ENCODE results near the gene GTF2IRD1. TPM values are rescaled to one million over a fixed set of nuclear protein-coding genes. Genes with fewer than 3 reads are reported as not detected.
A peak's percentile ranks its signal among the peaks of the same experiment; 100 is the strongest.

Gene GTF2IRD1
- total RNA-seq, 2 donors from 2014 or later: 0.89 to 2.2 TPM

- no peaks in the 10 kb centered on the region for H3K36me3 Mint-ChIP-seq (ENCODE audit: low read depth)
- peak overlapping the region; percentile 67 for H3K4me3 Mint-ChIP-seq
- no peaks in the 10 kb centered on the region for H3K4me1 Mint-ChIP-seq
- peak overlapping the region; percentile 50 for H3K27ac Mint-ChIP-seq
- no peaks in the 10 kb centered on the region for H3K27me3 Mint-ChIP-seq
- peak; percentile 93 for ATAC-seq (replicated peaks)
- no peaks in the 10 kb centered on the region for H3K9me3 Mint-ChIP-seq
Measured at GRCh38 chr7:74606101-74606908, 152.6 kb downstream of the GTF2IRD1 start.

GRCh38 chr7:74606909-74607510 is 153.3 kb downstream of the GTF2IRD1 start:
- no peaks in the 10 kb centered on the region for H3K4me1 Mint-ChIP-seq
- no peaks in the 10 kb centered on the region for H3K9me3 Mint-ChIP-seq
- H3K4me3 Mint-ChIP-seq: peak overlapping the region; percentile 67
- no peaks in the 10 kb centered on the region for H3K27me3 Mint-ChIP-seq
- peak; percentile 10 for ATAC-seq (replicated peaks)
- no peaks in the 10 kb centered on the region for H3K36me3 Mint-ChIP-seq (ENCODE audit: low read depth)
- peak overlapping the region; percentile 20 for H3K27ac Mint-ChIP-seq

DNA sequence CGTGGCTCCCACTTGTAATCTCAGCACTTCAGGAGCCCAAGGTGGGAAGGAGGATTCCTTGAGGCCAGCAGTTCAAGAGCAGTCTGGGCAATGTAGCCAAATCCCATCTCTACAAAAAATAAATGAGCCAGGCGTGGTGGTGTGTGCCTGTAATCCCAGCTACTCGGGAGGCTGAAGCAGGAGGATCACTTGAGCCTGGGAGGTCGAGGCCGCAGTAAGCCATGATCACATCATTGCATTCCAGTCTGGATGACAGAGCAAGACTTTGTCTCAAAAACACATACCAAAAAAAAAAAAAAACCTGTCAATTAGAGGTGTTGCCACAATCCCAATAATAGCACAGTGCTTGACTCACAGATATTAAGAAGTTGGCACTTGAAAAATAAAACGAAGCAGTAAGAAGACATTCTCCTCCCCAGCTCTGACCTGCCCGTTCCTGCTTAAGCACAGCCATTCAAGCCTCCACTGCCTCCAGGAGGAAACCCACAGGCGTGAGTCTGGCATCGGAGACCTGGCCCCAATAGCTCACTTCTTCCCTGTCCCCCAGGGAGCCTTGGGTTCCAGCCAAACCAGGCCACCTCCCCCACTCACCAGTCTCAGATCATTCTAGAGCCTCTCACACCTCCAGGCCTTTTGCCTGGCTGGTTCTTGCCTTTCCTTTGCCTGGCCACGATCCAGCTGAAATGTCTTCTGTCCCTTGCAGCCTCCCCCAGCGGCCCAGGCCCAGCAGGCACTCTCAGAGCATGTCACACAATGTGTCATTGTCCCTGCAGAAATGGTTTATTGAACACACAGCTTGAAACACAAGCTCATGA is 158.5 kb downstream of the GTF2IRD1 start:
- no peak for ATAC-seq (replicated peaks)
- H3K36me3 Mint-ChIP-seq (ENCODE audit: low read depth): no peaks in the 10 kb centered on the region
- no peak overlapping the region for H3K4me3 Mint-ChIP-seq
- peak overlapping the region; percentile 63 for H3K27ac Mint-ChIP-seq
- no peaks in the 10 kb centered on the region for H3K9me3 Mint-ChIP-seq
- H3K4me1 Mint-ChIP-seq: no peaks in the 10 kb centered on the region
- no peaks in the 10 kb centered on the region for H3K27me3 Mint-ChIP-seq

DNA sequence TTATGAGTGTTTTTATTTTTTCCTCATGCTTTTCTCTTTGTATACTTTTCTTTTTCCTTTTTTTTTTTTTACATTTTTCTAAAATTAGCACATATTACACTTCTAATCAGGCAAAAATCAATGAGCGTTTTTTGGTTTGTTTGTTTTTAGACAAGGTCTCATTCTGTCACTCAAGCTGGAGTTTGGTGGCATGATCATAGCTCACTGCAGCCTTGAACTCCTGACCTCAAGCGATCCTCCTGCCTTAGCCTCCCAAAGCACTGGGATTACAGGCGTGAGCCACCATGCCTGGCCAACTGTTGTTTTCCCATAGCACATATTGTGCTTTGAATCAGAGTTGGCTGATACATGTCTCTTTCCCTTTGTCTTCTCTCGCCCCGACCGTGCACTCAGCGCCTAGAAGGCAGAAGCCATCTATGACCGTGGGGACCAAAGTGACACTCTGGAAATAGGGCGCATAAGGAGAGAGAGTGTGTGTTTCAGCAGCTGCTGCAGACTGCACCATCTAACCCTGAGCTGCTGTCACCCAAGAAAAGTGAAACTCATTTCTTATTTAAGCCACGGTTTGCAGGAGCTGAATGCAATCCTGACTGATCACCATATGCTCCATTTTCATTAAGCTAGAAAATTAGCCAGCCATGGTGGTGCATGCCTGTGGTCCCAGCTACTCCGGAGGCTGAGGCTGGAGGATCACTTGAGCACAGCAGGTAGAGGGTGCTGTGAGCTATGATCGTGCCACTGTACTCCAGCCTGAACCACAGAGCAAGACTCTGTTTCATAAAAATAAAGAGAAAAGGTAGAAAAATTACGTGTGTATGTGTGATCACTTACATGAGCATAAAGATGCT is 162.5 kb downstream of the GTF2IRD1 start:
- Mint-ChIP-seq H3K9me3 (no peaks in the 10 kb centered on the region), H3K36me3 (ENCODE audit: low read depth) (no peaks in the 10 kb centered on the region), H3K4me1 (peaks cover 4% of the 10 kb centered on the region), H3K27ac (no peak overlapping the region), H3K4me3 (no peak overlapping the region), H3K27me3 (no peaks in the 10 kb centered on the region)
- no peak for ATAC-seq (replicated peaks)

DNA sequence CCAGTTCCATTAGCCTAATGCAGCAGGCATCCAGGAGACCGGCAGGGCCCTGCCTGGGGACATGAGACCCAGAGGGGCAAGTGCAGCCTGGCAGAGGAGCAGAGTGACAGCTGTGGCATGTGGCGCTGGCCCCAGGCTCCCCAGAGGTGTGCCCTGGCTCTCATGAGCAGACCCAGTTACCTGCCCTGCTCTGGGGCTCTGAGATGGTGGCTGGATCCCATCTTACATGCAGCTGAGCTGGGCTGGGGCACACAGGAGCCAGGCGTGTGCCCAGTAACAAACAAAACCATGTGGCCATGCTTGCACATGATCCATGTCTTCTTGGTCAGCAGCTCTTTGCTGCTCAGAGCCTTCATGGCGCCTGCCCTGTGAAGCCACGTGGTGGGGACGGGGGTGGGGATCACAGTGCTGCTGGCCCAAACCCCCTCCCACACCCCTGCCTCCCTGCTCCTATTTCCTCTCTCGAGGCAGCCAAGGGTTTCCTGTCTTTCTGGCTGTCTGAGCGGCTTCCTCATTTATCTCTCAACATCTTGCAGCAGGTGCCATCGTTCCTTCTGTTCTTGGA is 163.6 kb downstream of the GTF2IRD1 start:
- H3K36me3 Mint-ChIP-seq (ENCODE audit: low read depth): no peaks in the 10 kb centered on the region
- H3K4me1 Mint-ChIP-seq: peaks cover 4% of the 10 kb centered on the region
- peak; percentile 23 for ATAC-seq (replicated peaks)
- peak overlapping the region; percentile 35 for H3K4me3 Mint-ChIP-seq
- no peaks in the 10 kb centered on the region for H3K9me3 Mint-ChIP-seq
- no peaks in the 10 kb centered on the region for H3K27me3 Mint-ChIP-seq
- H3K27ac Mint-ChIP-seq: peak overlapping the region; percentile 36

DNA sequence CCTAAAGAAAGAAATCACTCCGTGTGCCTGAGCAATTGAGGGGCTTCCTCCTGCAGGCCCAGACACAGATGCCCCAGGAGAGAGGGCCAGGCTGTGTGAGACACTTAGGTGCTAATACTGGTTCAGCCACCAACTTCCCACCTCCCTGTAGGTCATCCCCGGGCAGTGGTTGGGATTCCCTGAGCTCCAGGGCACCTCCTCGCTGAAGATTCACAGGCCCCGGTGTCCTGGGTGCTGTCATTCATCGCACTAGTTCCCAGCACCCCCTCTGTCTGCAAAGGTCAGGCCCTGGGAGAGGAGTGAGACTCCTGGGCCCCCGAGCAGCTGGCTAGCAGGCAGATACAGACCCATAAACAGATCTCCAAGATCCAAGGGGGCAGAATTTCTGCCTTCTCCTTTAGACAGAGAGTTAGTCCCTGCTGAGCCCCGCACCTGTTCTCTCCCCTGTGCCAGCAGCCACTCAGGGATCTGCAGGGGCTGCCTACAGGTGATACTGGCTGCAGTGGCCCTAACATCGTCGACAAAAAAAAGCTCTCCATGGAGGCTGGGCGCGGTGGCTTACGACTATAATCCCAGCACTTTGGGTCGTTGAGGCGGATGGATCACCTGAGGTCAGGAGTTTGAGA is 165.6 kb downstream of the GTF2IRD1 start:
- no peak overlapping the region for H3K4me3 Mint-ChIP-seq
- no peaks in the 10 kb centered on the region for H3K27me3 Mint-ChIP-seq
- ATAC-seq (replicated peaks): no peak
- peaks cover 4% of the 10 kb centered on the region for H3K4me1 Mint-ChIP-seq
- no peaks in the 10 kb centered on the region for H3K36me3 Mint-ChIP-seq (ENCODE audit: low read depth)
- no peak overlapping the region for H3K27ac Mint-ChIP-seq
- H3K9me3 Mint-ChIP-seq: no peaks in the 10 kb centered on the region

DNA sequence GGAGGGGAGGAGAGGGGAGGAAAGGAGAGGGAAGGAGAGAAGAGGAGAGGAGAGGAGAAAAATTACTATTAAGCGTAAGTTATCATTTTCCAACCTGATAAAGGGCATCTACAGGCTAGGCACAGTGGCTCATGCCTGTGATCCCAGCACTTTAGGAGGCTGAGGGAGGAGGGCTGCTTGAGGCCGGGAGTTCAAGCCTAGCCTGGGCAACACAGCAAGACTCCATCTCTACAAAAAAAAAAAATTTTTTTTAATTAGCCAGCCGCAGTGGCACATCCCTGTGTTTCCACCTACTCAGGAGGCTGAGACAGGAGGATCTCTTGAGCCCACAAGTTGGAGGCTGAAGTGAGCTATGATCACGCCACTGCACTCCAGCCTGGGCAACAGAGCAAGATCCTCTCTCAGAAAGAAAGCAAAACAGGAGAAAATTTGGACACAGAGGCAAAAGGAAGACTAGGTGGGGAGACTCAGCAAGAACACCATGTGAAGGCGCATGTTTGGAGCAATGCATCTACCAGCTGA is 168.6 kb downstream of the GTF2IRD1 start:
- H3K4me3 Mint-ChIP-seq: no peak overlapping the region
- no peaks in the 10 kb centered on the region for H3K9me3 Mint-ChIP-seq
- H3K27ac Mint-ChIP-seq: no peak overlapping the region
- no peak for ATAC-seq (replicated peaks)
- peaks cover 4% of the 10 kb centered on the region for H3K4me1 Mint-ChIP-seq
- H3K27me3 Mint-ChIP-seq: no peaks in the 10 kb centered on the region
- no peaks in the 10 kb centered on the region for H3K36me3 Mint-ChIP-seq (ENCODE audit: low read depth)

- ATAC-seq (replicated peaks): no peak
- H3K36me3 Mint-ChIP-seq (ENCODE audit: low read depth): no peaks in the 10 kb centered on the region
- H3K4me3 Mint-ChIP-seq: no peak overlapping the region
- no peaks in the 10 kb centered on the region for H3K27me3 Mint-ChIP-seq
- no peak overlapping the region for H3K27ac Mint-ChIP-seq
- no peaks in the 10 kb centered on the region for H3K4me1 Mint-ChIP-seq
- no peaks in the 10 kb centered on the region for H3K9me3 Mint-ChIP-seq
Measured at GRCh38 chr7:74623135-74623534, 169.4 kb downstream of the GTF2IRD1 start.

DNA sequence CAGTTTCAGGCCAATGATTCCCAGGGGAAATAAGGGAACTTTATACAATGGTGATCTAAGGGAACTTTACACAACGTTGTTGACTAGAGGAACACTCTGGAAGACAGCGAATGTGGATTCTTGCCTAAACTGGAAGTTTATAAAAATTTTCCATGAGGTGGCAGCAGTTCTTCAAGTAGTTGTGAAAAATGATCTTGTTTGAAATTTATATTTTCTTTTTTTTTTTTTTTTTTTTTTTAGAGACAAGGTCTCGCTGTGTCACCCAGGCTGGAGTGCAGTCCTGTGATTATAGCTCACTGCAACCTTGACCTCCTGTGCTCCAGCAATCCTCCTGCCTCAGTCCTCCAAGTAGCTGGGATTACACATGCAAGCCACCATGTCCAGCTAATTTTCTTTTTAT is 171.7 kb downstream of the GTF2IRD1 start:
- Mint-ChIP-seq H3K27ac (no peak overlapping the region), H3K27me3 (no peaks in the 10 kb centered on the region), H3K9me3 (no peaks in the 10 kb centered on the region), H3K36me3 (ENCODE audit: low read depth) (no peaks in the 10 kb centered on the region), H3K4me1 (no peaks in the 10 kb centered on the region), H3K4me3 (no peak overlapping the region)
- no peak for ATAC-seq (replicated peaks)

DNA sequence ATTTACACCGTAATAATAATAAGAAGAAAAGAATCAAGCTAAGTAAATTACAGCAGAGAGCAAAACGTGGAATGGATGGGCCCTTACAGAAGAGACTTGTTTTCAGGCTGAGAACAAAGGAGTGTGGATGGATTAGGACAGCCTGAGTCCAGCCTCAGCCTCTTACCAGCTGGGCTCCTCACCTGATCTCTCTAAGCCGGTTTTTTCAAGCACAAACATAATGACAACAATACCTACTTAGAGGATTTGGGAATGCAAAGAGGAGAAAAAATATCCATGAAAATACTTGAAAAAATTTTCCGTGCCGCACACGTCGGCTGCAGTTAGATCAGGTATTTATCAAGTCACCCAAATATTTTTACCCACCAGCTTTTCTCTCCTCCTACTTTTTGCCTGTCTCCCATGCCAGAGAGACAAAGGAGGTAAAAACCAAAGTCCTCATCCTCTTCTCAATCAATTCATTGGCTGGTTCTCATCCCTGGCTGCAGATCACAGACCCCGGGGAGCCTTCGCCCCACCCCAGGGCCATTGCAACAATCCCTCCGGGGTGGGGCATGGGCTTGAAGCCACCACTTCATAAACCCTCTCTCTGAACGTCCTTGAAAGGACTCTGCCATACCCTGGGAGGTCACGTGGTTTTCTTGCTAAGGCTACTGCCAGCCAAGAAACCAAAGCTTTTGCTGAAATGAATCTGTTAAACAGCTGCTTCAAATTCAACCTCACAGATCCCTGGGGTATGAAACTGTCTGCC is 174.1 kb downstream of the GTF2IRD1 start:
- Mint-ChIP-seq H3K27me3 (no peaks in the 10 kb centered on the region), H3K27ac (no peak overlapping the region), H3K4me3 (no peak overlapping the region), H3K9me3 (no peaks in the 10 kb centered on the region), H3K36me3 (ENCODE audit: low read depth) (no peaks in the 10 kb centered on the region), H3K4me1 (no peaks in the 10 kb centered on the region)
- ATAC-seq (replicated peaks): no peak

- Mint-ChIP-seq H3K27me3 (no peaks in the 10 kb centered on the region), H3K27ac (no peak overlapping the region)
Measured at GRCh38 chr7:74632505-74632904, 178.8 kb downstream of the GTF2IRD1 start.

GRCh38 chr7:74633451-74633921 is 179.8 kb downstream of the GTF2IRD1 start:
- Mint-ChIP-seq H3K4me3 (no peak overlapping the region), H3K27me3 (no peaks in the 10 kb centered on the region), H3K27ac (no peak overlapping the region), H3K36me3 (ENCODE audit: low read depth) (no peaks in the 10 kb centered on the region), H3K4me1 (no peaks in the 10 kb centered on the region), H3K9me3 (no peaks in the 10 kb centered on the region)
- no peak for ATAC-seq (replicated peaks)

More at GRCh38 chr7:74632505-74632904, 178.8 kb downstream of the GTF2IRD1 start:
- H3K4me3 Mint-ChIP-seq: no peak overlapping the region
- no peaks in the 10 kb centered on the region for H3K9me3 Mint-ChIP-seq
- no peaks in the 10 kb centered on the region for H3K36me3 Mint-ChIP-seq (ENCODE audit: low read depth)
- no peak for ATAC-seq (replicated peaks)
- H3K4me1 Mint-ChIP-seq: no peaks in the 10 kb centered on the region

GRCh38 chr7:74637745-74638144 is 184.0 kb downstream of the GTF2IRD1 start:
- H3K36me3 Mint-ChIP-seq (ENCODE audit: low read depth): no peaks in the 10 kb centered on the region
- H3K27me3 Mint-ChIP-seq: no peaks in the 10 kb centered on the region
- H3K4me3 Mint-ChIP-seq: no peak overlapping the region
- no peaks in the 10 kb centered on the region for H3K4me1 Mint-ChIP-seq
- no peaks in the 10 kb centered on the region for H3K9me3 Mint-ChIP-seq
- no peak overlapping the region for H3K27ac Mint-ChIP-seq
- ATAC-seq (replicated peaks): no peak
